ENCODE measurements around the gene HPS1.

DNA sequence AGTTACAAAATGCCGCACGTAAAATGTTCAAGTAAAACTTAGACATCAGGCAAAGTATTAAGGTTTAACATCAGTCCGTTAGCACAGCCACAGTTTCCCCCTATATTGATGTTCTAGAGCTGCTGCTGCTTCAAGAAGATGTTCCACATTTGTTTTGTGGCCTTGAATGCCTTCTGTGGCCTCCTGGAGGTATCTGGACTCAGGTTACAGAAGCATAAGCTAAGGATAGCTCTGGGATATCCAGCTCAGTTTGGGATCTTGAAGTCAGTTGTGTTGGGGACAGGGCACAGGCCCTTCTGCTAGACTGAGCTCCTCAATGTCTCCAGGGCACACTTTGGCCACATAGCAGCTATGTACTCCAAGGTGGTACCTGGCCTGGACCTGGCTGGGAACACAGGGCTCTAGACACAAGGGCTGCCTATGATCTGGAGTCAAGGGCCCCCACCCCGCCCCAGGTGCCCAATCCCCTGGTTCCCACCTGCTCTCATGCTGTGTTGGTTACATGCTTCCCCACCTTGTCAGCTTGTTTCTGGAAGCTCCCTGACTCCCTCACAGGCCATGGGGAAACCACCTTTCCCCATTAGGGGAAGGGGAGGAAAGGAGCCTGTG is 36.5 kb downstream of the HPS1 start:
- TF ChIP-seq, protein P1, sequence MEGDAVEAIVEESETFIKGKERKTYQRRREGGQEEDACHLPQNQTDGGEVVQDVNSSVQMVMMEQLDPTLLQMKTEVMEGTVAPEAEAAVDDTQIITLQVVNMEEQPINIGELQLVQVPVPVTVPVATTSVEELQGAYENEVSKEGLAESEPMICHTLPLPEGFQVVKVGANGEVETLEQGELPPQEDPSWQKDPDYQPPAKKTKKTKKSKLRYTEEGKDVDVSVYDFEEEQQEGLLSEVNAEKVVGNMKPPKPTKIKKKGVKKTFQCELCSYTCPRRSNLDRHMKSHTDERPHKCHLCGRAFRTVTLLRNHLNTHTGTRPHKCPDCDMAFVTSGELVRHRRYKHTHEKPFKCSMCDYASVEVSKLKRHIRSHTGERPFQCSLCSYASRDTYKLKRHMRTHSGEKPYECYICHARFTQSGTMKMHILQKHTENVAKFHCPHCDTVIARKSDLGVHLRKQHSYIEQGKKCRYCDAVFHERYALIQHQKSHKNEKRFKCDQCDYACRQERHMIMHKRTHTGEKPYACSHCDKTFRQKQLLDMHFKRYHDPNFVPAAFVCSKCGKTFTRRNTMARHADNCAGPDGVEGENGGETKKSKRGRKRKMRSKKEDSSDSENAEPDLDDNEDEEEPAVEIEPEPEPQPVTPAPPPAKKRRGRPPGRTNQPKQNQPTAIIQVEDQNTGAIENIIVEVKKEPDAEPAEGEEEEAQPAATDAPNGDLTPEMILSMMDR (IDR thresholded peaks at IDR 0.05): no peak
- TF ChIP-seq POLR2A (IDR thresholded peaks at IDR 0.05) (no peak), POLR2AphosphoS5 (IDR thresholded peaks at IDR 0.05) (no peak), EP300 (IDR thresholded peaks at IDR 0.05) (no peak)
